ENCODE data around the gene ASPRV1. TPM values are rescaled to one million over a fixed set of nuclear protein-coding genes. Genes with fewer than 3 reads are reported as not detected.

ASPRV1 gene
- total RNA-seq, 1 donor from 2014 or later = 0.87 TPM

DNA sequence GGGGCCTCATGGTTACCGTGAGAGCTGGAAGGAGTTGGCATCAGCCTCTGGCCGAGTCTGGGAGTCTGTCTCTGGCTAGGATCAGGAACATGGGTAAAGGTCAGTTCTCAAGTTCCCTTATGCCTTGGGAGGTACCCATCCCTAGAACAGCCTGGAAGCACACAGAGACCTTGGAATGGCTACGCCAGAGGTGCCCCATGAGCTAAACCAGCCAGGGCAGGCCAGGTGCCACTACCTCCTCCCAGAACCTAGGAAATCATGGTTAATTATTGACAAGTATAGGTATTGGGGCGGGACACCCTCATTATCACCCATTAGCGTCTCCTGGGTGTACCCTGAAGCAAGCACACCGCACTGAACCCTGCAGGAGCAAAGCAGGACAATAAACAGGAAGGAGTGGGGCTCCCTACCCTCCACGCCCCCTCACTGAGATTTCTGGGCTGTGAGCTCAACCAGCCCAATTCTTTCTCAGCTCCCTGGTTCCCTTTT is 3.0 kb upstream of the ASPRV1 start:
- Mint-ChIP-seq H3K4me1 (ENCODE audit: unreplicated experiment) (peaks cover 10% of the 10 kb centered on the region), H3K4me3 (ENCODE audit: unreplicated experiment) (no peak overlapping the region), H3K27ac (ENCODE audit: unreplicated experiment) (no peak overlapping the region), H3K9me3 (ENCODE audit: unreplicated experiment) (no peaks in the 10 kb centered on the region), H3K36me3 (ENCODE audit: low read depth, unreplicated experiment) (no peaks in the 10 kb centered on the region), H3K27me3 (ENCODE audit: unreplicated experiment) (peaks cover 4% of the 10 kb centered on the region)
- TF ChIP-seq, protein P1, sequence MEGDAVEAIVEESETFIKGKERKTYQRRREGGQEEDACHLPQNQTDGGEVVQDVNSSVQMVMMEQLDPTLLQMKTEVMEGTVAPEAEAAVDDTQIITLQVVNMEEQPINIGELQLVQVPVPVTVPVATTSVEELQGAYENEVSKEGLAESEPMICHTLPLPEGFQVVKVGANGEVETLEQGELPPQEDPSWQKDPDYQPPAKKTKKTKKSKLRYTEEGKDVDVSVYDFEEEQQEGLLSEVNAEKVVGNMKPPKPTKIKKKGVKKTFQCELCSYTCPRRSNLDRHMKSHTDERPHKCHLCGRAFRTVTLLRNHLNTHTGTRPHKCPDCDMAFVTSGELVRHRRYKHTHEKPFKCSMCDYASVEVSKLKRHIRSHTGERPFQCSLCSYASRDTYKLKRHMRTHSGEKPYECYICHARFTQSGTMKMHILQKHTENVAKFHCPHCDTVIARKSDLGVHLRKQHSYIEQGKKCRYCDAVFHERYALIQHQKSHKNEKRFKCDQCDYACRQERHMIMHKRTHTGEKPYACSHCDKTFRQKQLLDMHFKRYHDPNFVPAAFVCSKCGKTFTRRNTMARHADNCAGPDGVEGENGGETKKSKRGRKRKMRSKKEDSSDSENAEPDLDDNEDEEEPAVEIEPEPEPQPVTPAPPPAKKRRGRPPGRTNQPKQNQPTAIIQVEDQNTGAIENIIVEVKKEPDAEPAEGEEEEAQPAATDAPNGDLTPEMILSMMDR (IDR thresholded peaks at IDR 0.05; ENCODE audit: unreplicated experiment) = no peak
- no peak for DNase-seq (ENCODE audit: low spot score)

DNA sequence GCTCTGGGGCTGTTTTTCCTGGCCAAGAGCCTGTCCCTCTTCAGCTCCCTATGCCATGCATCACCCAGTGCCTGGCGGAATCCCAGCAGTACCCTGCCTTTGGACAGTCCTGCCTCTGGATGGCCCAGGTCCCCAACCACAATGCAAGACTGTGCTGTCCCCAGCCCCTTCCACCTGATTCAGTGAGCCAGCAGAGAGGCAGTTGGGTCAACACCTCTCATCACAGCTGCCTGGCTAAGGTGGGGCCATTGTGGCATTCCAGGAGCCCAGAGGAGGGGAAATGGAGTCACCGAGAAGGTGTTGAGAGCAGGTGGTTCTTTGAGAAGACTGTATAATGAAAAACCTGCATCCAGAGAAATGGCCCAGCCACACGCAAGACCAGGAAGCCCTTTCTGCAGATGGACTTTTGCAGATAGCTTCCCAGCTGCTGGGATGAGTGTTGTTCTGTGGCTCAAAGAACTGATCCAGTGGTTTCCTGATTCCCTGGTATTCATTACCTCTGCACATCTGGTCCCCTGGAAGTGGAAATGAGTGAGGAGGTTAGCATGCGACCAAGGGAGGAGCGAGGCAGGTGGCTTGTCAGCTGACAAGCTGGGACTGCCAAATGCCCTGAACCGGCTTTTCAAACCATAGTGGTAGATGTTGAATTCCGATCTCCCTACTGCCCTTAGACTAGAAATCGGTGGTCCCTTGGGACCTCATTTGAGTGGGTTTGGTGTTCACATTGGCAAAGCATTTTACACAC is 1.7 kb upstream of the ASPRV1 start:
- Mint-ChIP-seq H3K27ac (ENCODE audit: unreplicated experiment) (no peak overlapping the region), H3K9me3 (ENCODE audit: unreplicated experiment) (no peaks in the 10 kb centered on the region), H3K27me3 (ENCODE audit: unreplicated experiment) (peaks cover 4% of the 10 kb centered on the region), H3K4me3 (ENCODE audit: unreplicated experiment) (no peak overlapping the region), H3K36me3 (ENCODE audit: low read depth, unreplicated experiment) (no peaks in the 10 kb centered on the region), H3K4me1 (ENCODE audit: unreplicated experiment) (peaks cover 10% of the 10 kb centered on the region)
- no peak for DNase-seq (ENCODE audit: low spot score)
- TF ChIP-seq, protein P1 (IDR thresholded peaks at IDR 0.05; ENCODE audit: unreplicated experiment) = no peak

DNA sequence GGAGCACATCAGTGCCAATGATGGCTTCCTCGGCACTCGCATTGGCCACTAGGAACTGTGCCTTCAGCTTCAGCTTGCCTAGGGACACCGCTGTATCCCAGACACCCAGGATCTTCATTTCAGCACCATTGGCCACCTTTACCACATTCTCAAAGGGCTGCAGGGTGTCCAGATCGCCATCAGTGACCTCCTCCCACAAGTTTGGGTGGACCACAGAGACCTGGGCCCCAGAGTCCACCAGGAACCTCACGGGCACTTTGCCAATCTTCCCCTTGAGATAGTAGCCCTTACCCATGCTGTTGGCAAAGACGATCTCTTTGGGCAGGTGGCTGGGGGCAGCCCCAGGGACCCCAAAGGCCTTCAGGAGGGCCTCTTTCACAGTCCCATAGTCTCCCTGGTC is 610 bp downstream of the ASPRV1 start:
- DNase-seq (ENCODE audit: low spot score) = no peak
- peaks cover 10% of the 10 kb centered on the region for H3K4me1 Mint-ChIP-seq (ENCODE audit: unreplicated experiment)
- H3K4me3 Mint-ChIP-seq (ENCODE audit: unreplicated experiment) = no peak overlapping the region
- TF ChIP-seq, protein P1 (IDR thresholded peaks at IDR 0.05; ENCODE audit: unreplicated experiment) = no peak
- H3K27ac Mint-ChIP-seq (ENCODE audit: unreplicated experiment) = no peak overlapping the region
- peaks cover 9% of the 10 kb centered on the region for H3K27me3 Mint-ChIP-seq (ENCODE audit: unreplicated experiment)
- no peaks in the 10 kb centered on the region for H3K9me3 Mint-ChIP-seq (ENCODE audit: unreplicated experiment)
- H3K36me3 Mint-ChIP-seq (ENCODE audit: low read depth, unreplicated experiment) = peaks cover 5% of the 10 kb centered on the region

DNA sequence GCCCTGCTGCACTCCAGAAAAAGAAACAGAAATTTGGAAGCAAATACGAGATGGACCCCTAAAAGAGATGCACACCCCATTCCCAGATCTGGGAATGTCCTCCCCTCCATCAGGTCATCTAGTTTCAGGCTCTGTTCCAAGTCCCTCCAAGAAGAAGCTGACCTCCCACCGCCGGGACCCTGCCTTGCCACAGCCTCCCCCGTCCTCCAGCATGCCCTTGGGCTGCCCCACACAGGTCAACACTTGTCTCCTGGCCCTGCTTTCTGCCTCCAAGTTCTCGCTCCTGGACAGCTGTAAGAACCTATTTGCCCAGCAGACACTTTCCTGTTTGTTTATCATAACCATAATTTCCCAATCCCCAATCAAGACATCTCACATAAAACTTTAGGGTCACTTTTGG is 2.0 kb downstream of the ASPRV1 start:
- H3K9me3 Mint-ChIP-seq (ENCODE audit: unreplicated experiment) = no peaks in the 10 kb centered on the region
- H3K27me3 Mint-ChIP-seq (ENCODE audit: unreplicated experiment) = peaks cover 9% of the 10 kb centered on the region
- H3K4me3 Mint-ChIP-seq (ENCODE audit: unreplicated experiment) = no peak overlapping the region
- TF ChIP-seq, protein P1 (IDR thresholded peaks at IDR 0.05; ENCODE audit: unreplicated experiment) = no peak
- H3K36me3 Mint-ChIP-seq (ENCODE audit: low read depth, unreplicated experiment) = peaks cover 5% of the 10 kb centered on the region
- peaks cover 12% of the 10 kb centered on the region for H3K4me1 Mint-ChIP-seq (ENCODE audit: unreplicated experiment)
- DNase-seq (ENCODE audit: low spot score) = no peak
- H3K27ac Mint-ChIP-seq (ENCODE audit: unreplicated experiment) = no peak overlapping the region

DNA sequence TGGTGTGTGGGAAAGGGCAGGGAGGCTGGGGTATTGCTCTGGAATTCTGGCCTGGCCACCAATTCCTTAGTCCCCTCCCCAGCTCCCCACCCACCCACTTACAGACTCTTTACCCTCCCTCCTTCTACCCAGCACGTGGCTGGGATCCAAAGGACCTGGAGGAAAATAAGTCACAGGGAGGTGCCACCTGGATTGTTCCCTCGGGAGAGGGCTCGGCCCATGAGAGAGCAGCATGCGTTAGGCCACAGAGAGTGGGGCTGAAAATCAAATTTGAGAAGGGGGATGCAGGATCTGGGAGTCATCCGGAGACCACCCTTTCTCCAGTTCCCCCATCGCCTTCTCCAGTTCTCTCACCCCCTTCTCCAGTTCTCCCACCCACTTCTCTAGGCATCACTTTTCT is 3.0 kb downstream of the ASPRV1 start:
- Mint-ChIP-seq H3K4me1 (ENCODE audit: unreplicated experiment) (peaks cover 13% of the 10 kb centered on the region), H3K27ac (ENCODE audit: unreplicated experiment) (no peak overlapping the region), H3K36me3 (ENCODE audit: low read depth, unreplicated experiment) (peaks cover 5% of the 10 kb centered on the region), H3K9me3 (ENCODE audit: unreplicated experiment) (no peaks in the 10 kb centered on the region), H3K4me3 (ENCODE audit: unreplicated experiment) (no peak overlapping the region), H3K27me3 (ENCODE audit: unreplicated experiment) (peaks cover 9% of the 10 kb centered on the region)
- TF ChIP-seq, protein P1 (IDR thresholded peaks at IDR 0.05; ENCODE audit: unreplicated experiment) = no peak
- no peak for DNase-seq (ENCODE audit: low spot score)
